Measurements from ENCODE around the gene NOVA2.

The NOVA2 gene, protein sequence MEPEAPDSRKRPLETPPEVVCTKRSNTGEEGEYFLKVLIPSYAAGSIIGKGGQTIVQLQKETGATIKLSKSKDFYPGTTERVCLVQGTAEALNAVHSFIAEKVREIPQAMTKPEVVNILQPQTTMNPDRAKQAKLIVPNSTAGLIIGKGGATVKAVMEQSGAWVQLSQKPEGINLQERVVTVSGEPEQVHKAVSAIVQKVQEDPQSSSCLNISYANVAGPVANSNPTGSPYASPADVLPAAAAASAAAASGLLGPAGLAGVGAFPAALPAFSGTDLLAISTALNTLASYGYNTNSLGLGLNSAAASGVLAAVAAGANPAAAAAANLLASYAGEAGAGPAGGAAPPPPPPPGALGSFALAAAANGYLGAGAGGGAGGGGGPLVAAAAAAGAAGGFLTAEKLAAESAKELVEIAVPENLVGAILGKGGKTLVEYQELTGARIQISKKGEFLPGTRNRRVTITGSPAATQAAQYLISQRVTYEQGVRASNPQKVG

DNA sequence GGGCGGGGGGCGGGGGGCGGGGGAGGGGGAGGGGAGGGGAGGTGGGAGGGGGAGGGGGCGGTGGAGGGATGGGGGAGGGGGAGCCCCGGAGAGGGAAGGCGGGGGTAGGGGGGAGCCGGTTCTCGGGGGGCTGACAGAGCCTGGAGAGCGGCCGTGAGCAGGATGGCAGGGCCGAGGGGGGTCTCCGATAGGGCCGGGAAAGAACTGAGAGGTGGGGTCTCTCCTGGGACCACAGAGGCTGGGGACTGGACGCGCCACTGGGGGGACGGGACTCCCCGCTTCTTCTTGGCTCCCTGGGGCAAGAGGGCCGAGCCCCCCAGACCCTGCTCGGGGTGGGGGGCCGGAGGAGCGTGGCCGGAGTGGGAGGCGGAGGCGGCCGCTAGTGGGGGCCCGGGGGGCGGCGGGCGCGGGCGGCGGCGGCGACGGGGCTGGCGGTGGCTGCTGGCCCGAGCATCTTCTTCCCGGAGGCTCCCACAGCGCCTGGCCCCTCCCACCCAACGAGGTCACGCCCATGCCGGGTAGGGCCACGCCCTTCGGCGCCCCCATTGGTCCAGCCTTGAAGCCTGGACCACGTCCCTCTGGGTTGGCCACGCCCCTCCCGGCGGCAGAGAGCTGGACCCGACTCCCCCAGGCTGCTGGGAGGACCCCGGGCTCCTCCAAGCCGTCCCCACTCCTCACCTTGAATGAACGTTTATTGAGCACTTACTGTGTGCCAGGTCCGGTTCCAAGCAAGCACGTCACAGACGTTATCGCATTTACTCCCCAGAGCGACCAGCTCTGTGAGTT lies at the start of gene NOVA2:
TSS of gene NOVA2 (minus strand) at position 313 of the 786 bp plus-strand sequence. CDS start 514 bp downstream, outside the sequence.
- no peak for DNase-seq (ENCODE audit: low read depth in 1 of 2, low spot score in 1 of 2)

DNA sequence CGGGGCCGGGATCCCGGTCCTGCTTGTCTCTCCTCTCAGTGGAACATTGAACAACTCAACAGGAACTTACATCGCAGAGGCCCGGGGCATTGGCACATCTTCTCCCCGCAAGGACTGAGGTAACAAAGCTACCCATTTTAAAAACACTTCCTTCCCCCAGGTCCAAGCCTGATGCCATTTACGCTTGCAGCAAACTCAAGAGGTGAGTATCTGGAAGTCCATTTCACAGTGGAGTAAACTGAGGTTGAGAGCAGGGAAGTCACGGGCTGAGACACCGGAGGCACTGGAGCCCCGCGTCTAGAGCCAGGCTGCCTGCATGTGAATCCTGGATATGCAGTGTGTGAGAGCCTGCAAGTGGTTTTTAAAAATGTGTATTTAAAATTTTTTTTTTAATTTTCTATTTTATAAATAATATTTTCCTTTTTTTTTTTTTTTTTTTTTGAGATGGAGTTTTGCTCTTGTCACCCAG lies 49.7 kb upstream of the NOVA2 start:
- DNase-seq (ENCODE audit: low read depth in 1 of 2, low spot score in 1 of 2): no peak

DNA sequence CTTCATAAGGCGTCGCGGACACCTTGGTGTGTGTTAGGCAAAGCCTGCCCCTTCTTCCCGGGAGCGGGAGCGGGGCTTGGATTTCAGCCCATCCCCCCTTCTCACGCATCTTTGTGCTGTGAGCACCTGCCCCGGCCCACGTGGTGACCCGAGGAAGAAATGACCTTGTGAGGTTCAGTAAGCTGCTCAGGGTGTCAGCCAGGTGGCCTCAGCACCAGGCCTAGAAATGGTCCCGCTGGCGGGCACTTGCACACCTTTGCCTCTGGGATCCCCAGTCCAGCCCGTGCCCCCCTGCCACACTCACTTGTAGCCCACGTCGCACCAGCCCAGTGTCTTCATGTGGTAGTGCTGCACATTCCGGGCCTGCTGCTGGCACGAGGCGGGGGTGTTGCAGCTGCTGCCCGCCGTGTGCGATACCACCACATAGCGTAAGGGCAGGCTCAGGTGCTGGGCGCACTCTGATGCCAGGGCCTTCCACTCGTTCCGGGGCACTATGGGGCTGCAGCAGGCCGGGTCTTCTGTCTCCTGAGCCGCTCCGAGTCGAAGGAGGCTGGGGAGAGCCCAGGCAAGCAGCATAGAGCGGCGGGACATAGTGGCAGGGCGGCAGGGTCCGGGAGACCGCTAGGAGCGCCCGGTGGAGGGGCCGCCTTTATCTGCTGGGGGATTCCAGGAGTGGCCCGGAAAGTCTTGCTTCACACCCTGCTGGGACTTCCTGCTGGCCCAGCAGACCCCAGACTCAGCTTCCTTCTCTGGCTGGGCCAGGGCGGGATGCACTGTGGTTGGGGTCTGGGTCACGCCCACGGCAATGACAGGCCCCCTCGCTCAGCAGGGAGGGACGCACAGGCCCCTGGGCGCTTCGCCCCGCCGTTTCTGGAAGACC lies 49.0 kb upstream of the NOVA2 start, which contains the start of gene PGLYRP1:
TSS of gene PGLYRP1 (minus strand) at position 623 of the 880 bp plus-strand sequence. CDS start at position 591, 32 bp downstream.
- no peak for DNase-seq (ENCODE audit: low read depth in 1 of 2, low spot score in 1 of 2)

DNA sequence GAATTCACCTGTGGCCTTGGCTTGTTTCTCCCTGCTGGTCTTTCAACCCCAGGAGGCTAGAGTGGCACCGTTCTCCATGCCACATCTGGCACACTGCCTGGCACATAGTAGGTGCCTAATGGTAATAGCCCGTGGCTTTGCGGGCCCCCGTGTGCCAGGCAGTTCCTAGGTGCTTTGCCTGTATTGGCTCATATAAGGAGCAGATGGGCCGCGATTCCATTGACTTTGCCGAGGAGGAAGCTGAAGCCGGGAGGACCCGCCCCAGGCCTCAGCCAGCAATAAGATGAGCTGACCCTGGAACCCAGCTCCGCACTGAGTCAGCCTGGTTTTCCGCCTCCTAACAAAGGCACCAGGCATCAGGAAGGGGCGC lies 48.4 kb upstream of the NOVA2 start:
- DNase-seq (ENCODE audit: low read depth in 1 of 2, low spot score in 1 of 2): no peak

DNA sequence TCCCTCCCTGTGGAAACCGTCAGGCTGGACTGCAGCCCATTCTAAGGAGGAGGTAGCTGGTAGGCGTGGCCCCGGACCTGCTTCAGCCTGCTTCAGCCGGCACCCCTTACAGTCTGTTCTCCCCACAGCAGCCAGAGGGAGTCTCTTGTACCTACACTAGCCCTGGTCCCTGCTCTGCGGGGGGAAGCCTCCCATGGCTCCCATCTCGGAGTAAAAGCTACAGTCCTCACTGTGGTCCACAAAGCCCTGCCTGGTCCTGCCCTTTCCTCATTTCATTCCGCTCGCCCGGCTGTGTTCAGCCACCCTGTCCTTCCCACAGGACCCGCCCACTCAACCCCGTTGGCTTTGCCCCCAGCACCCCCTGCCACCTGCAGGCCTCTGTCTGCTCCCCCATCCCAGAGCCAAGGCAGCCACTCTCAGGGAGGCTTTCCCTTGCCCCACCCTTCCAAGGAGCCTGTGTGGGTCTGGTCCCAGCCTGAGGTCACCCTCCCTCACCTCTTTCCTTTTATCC lies 47.9 kb upstream of the NOVA2 start:
- DNase-seq (ENCODE audit: low read depth in 1 of 2, low spot score in 1 of 2): no peak

DNA sequence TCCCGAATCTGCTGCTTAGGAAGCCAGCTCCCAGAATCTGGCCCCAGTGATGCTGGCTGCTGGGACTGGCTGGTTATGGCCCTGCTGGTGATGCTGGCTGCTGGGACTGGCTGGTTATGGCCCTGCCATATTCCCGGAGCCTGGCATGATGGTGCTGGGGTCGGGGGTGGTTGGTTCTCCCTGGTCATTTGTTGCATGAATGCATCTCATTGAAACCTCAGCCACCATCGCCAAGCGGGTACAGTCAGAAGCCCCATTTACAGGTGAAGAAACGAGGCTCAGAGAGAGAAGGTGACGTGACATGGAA lies 47.1 kb upstream of the NOVA2 start:
- no peak for DNase-seq (ENCODE audit: low read depth in 1 of 2, low spot score in 1 of 2)

DNA sequence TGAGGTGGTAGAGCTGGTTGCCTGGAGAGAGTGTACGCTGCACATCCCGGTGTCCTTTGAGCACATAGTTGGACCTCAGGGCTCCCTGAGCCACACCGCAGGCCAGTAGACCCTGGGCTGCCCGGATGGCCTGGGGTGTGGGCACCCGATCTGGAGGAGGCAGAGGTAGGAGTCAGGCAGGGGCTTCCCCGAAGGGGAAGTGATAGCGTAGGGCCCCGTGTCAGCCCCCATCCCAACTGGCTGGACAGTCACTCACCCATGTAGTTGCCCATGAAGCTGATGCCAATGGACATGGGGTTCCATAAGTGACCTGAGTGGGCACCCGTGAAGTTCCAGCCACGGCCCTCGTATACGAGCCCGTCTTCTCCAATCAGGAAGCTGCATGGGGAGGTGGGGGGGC lies 45.6 kb upstream of the NOVA2 start:
- no peak for DNase-seq (ENCODE audit: low read depth in 1 of 2, low spot score in 1 of 2)

DNA sequence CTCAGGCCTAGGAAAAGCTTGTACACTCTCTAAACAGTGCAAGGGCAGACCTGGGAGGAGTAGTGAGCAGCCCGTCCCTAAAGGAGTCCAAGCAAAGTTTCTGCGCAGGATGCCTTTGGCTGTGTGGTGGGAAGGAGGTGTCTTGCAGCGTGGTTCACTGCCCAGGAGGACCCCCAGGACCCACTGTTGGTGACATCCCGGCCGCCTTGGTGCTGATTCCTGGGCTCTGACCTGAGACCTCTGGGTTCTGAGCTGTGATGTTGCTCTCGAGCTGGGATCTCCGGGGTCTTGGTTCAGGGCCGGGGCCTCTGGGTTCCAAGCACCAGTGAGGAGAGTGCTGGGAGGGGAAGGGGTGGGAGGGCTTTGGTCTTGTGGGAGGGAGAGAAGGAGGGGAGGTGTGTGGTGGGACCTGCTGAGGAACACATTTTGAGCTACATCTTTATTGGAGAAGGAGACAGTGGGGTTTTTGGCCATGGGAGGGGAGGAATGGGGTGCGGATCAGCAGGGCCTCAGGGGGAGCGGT lies 45.1 kb upstream of the NOVA2 start:
- DNase-seq (ENCODE audit: low read depth in 1 of 2, low spot score in 1 of 2): no peak

DNA sequence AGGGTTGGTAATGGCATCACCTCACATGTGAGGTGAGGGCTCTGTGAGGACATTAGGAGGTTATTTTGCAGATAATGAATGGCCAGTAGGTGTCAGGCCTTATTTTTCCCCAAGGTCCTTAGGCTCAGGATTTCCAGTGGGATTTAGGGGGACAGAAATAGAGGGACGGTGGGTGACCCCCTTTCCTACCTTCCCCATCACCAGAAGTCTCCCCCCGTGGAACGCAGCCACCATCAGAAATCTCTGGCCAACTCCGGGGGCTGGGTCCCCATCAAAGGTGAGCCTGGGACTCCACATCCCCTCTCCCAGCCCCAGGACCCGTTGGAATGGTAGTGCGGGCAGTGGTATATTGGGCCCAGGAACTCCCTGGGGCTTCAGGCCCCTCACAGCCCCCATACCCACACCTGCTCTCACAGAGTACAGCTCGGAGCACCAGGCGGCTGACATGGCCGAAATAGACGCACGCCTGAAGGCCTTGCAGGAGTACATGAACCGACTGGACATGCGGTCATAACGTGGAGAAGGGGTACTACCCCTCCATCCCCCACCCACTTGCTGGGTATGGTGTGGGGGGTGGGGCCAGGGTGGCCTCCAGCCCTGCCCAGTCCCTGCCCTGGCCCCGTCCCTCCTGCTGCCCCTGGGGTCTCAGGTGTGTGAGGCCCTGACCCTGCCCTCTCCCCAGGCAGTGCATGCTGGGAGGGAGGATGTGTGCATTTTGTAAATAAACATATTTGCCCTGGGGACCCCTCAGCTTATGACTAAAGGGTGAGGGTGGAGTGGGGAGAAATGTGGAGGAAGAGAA lies 44.4 kb upstream of the NOVA2 start:
- no peak for DNase-seq (ENCODE audit: low read depth in 1 of 2, low spot score in 1 of 2)

DNA sequence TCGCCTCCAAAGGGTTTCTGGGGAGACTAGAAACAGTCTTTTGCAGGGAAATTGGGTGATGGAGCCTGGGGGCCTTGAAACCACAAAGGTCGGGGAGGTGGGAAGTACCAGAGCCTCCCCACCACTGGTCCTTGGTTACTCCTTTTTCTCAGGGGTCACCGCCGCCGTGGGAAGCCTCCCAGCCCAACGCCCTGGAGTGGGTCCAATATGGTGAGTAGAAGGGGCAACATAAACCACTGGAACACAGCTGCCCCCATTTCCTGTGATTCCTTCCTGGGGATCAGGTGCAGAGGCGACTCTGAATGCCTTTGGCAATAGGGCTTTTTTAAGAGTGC lies 43.4 kb upstream of the NOVA2 start:
- DNase-seq (ENCODE audit: low read depth in 1 of 2, low spot score in 1 of 2): no peak

DNA sequence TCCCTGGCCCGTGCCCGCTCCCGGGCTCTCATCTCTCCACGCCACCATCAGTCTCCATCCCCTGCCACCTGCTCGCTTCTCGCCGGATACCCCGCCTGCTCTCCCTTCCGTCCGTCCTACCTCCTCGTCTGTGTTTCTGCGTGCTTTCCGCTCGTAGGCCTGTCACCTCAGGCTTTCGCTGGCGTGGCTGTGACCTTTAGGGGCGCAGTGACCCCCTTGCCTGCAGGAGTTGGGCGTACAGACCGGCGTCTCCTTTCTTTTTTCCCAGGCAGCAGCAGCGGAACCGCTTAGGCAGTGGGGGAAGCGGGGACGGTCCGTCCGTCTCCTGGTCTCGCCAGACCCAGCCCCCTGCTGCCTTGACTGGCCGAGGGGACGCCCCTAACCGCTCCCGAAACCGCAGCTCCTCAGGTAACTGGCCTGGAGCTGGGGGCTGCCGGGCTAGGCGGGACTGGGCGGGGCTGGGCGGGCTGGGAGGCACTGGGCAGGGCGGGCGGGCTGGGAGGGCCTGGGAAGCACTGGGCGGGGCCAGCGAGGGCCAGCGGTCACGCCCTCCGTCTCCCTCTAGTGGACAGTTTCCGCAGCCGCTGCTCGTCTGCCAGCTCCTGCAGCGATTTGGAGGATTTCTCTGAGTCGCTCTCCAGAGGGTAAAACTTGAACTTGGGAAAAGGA lies 42.9 kb upstream of the NOVA2 start:
- peak; percentile 71 to 72 for DNase-seq (ENCODE audit: low read depth in 1 of 2, low spot score in 1 of 2)

DNA sequence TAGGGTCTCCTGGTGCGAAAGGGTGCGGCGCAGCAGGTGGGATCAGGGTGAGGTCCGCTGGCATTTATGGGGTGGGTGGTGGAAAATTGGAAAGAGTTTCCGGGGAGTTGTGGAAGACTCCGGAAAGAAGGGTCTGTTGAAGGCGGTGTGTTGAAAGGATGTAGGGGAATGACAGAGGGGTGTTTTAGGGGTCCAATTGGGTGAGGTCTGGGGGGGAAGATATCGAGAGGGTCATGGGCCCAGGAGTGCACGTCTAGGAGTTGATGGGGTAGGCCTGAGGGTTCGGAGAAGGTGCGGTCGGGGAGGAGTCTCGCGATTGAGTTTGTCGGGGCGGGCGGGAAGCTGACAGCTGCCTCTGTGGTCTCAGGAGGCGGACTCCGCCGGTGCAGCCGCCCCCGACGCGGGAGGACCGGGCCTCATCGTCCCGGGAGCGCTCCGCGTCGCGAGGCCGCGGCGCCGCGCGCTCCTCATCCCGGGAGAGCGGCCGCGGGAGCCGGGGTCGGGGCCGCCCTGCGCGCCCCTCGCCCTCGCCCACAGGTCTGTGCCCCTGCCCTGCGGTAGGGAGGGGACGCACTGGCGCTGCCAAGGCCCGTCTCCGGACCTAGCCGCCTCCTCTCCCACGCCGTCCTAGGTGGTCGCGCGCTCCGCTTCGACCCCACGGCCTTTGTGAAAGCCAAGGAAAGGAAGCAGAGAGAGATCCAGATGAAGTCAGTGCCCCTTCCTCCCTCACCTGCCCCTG lies 42.2 kb upstream of the NOVA2 start:
- no peak for DNase-seq (ENCODE audit: low read depth in 1 of 2, low spot score in 1 of 2)

DNA sequence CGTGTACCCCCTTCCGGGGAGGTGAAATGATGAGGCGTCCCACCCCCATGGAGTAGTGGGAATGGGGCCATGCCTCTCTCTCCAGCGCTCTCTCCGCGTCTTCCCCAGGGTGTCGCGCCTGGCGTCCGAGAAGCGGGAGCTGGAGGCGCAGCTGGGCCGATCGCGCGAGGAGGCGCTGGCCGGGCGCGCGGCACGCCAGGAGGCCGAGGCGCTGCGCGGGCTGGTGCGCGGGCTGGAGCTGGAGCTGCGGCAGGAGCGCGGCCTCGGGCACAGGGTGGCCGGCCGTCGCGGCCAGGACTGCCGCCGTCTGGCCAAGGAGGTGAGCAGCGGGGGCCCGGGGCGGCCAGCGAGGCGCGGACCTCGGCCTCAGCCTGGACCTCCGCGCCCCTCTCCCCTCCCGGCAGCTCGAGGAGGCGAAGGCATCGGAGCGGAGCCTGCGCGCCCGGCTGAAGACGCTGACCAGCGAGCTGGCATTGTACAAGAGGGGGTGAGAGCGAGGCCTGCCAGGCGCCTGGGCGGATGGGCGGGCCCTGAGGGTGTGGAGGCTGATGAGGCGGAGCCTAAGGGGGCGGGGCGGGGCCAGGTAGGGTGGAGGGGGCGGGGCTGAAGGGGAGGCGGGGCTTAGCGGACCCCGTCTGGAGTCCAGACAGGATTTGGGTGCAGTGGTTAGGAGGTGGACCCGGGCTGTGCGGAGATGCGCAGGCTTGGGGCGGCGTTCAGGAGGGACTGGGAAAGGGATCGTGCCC lies 41.4 kb upstream of the NOVA2 start:
- DNase-seq (ENCODE audit: low read depth in 1 of 2, low spot score in 1 of 2): peak; percentile 32 to 43

DNA sequence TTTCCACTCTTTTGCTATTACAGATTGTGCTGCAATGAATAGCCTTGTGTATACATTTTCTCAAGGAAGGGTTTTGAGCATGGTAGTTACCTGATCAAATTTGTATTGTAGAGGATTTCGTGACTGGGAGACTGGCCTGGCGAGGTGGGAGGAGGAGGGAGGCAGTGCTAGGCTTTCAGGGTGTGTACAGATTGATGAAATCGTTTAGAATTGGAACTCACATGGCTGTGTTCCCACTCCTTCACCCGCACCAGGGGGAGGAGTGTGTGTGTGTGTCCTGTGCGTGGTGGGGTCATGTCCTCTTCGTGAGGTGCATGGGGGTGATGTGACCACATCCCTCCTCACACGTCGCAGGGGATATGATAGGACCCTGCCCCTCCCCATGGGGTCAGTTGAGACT lies 40.9 kb upstream of the NOVA2 start:
- DNase-seq (ENCODE audit: low read depth in 1 of 2, low spot score in 1 of 2): no peak

DNA sequence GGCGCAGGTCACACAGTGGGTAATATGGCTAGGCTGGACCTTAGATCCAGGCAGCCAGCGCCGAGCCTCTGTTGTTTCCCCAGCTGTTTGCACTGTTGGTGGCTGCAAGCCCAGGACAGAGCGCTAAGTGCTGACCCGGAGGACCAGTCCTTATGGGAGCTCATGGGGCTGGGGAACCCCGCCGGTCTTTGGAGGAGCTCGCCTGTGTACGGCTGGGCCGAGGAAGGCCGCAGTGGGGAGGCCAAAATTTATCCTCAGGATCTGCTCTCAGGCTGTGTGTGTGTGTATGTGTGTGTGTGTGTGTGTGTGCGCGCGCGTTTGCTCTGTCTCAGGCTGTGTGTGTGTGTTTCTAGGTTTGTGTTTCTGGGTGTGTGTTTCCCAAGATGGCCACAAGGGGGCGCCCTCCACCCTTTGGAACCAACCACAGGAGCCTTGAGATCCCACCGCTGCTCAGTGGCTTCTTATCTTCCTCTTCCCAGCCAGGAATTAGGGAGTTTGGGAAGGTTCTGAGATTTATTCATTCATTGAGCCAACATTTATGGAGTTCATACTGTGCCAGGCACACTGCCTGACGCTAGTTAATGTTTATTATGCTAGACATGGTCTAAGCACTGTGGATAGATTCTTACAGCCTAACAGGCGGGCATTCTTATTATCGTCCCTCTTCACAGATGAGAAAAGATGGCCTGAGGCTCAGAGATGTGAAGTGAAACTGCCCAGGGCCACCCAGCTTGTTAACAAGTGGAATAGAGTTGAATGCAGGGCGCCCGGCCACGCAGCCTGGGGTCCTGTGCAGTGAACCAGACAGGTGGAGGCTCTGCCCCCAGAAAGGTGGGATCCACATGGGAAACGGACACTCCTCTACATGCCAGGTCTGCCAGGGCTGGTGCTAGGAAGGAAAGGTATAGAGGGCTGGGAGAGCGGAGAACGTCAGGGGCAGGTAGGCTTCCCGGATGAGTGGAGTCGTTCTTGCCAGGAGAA lies 36.2 kb upstream of the NOVA2 start:
- DNase-seq (ENCODE audit: low read depth in 1 of 2, low spot score in 1 of 2): peak; percentile 38 to 53

DNA sequence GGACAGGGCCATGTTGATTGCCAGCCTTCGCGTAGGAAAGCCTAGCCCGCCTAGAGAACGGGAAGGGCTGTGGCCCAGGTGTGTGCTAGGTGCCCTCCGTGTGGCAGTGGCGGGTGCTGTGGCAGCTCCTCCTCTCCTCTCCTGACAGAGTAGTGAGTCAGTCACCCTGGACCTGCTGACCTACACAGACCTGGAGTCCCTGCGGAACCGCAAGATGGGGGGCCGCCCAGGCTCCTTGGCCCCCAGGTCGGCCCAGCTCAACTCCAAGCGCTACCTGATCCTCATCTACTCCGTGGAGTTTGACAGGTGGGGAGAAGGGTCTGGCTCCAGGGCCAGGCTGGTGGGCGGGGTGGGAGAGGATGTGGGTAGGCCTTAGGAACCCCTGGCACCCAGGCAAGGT lies 32.7 kb upstream of the NOVA2 start:
- DNase-seq (ENCODE audit: low read depth in 1 of 2, low spot score in 1 of 2): no peak

DNA sequence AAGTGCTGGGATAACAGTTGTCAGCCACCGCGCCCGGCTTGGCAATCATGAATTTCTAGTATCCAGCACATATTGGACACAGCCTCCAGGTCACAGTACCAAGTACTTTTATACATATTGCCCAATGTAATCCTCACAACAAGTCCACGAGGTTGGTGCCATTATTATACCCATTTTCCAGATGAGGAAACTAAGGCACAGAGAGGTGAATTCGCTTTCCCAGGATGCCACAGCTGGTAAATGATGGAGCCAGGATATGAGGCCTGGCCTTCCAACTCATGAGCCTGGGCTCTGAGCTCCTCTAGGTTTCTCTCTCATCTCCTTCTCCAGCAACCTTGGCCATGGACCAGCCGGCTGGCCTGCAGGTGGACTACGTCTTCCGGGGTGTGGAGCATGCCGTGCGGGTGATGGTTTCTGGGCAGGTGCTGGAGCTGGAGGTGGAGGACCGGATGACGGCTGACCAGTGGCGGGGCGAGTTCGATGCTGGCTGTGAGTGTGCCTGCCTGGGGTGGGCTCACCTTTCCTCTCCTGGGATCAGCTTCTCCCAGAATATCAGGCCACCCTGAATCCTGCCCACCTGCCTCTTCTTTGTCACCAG lies 29.1 kb upstream of the NOVA2 start:
- no peak for DNase-seq (ENCODE audit: low read depth in 1 of 2, low spot score in 1 of 2)

Measured in activated CD4-positive, alpha-beta T cell treated with anti-CD3 and anti-CD28 coated beads, Interleukin-2, amount 50 U/mL, for 24 hours (primary cell).